Esophagus squamous epithelium (tissue), 4 donors: ENCODE data around the gene RUNDC1.

ENCODE experiments used
- CTCF ChIP-seq, 6 experiments: fragments of 450-650 bp in 4 of 6; fragments of 200-600 bp in 2 of 6; sonication (generic) in 2 of 6; IDR thresholded peaks; one replicate each; pipeline ENCODE4 v1.5.1; 2016 to 2019; ENCODE audit warnings: antibody characterized with exemption in 6 of 6, mild to moderate bottlenecking in 4 of 6, moderate library complexity in 4 of 6
- POLR2A ChIP-seq, 4 donors: fragments of 450-650 bp; IDR thresholded peaks; one replicate each; pipeline ENCODE4 v1.6.1; 2017; ENCODE audit warnings: antibody characterized with exemption in 4 of 4, mild to moderate bottlenecking in 4 of 4, moderate library complexity in 3 of 4

- TF ChIP-seq POLR2A (IDR thresholded peaks at IDR 0.05) (no peak), CTCF (IDR thresholded peaks at IDR 0.05) (peak; percentile 29 to 64 (median 45))
Measured at GRCh38 chr17:42937712-42938596, 42.4 kb upstream of the RUNDC1 start.
